Measurements from ENCODE around the gene TRAK1.

The TRAK1 gene

DNA sequence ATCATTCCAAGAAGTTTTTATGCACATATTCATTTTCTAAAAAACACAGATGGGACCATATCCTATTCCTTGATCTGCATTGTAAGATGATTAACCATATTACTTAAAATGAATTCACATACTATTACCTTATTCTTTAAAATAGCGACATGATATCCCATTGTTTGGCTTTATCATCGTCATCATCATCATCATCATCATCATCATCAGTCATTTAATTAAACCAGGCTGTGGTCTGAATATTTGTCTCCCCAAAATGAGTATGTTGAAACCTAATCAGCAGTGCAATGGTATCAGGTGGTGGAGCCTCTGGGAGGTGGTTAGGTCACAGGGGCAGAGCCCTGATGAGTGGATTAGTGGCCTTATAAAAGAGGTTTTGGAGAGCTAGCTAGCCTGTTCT lies 4.4 kb downstream of the TRAK1 start:
- in situ Hi-C loops (cut with HindIII; ENCODE audit: low sequenced_read_pairs): no loop called here

DNA sequence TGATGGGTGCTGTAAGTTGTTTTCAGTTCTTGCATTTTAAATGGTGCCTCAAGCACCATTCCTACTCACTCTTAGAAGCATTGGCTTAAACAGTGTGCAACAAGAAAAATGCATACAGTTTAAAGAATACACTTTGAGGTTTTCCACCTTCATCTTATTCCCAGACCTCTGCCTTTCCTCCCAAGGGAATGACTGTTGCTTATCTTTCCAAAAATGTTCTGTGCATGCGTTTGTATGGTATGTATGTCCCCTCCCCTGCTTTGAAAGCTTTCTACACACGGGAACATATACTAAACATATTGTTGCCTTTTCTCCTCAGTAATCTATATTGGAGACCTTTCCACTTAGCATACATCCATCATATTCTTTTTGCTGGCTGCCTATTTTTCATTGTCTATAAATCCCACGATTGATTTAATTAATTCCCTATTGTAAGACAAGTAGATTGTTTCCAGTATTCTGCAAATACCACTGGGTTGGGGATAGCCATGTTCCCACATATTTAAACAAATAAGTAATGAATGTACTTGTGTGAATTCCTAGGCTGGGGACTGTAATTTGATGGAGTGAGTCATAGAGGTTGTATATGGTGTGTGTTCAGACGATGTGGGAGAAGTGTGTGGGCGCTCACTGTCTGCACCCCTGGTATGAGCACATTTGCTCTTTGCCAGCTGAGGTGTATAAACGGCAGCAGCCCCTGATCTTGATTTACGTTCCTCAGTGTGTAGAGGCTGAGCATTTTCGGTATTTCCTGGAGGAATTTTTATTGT lies 5.8 kb downstream of the TRAK1 start:
- in situ Hi-C loops (cut with HindIII; ENCODE audit: low sequenced_read_pairs): no loop called here

DNA sequence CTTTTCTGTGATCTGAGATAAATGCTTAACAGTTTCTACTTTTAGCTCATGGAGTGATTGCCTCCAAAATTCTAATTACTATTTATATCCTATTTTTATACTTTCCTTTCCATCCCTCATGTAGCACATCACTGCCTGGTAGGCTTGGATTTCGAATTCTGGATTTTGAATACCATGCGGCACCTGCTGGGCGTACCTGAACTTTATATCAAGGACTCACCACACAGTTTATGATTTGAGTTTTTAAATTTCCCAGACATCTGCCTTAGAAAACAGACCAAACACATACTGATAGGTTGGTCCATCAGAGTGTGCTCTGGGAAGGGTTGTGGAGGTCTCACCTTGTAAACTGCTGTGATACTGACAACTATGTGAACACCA lies 6.4 kb downstream of the TRAK1 start:
- in situ Hi-C loops (cut with HindIII; ENCODE audit: low sequenced_read_pairs): no loop called here

DNA sequence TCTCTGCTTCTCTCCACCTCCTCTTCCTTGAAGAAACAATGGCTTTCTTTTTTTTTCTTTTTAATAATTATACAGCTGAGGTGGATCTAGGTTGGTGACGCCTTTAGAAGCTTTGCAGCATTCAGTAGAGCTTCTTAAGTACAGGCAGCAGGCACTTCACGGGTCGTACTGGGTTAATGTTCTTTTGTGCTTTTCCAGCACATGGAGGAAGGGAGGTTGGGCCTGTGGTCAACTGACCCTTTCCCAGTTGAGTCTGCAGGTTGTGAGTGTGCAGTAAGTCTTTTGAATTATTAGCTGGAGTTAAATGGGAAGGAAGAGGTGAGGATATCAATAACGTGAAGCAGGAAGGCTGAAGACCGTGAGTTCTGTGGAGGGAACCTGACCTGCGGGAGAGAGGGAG lies 7.0 kb downstream of the TRAK1 start:
- in situ Hi-C loops (cut with HindIII; ENCODE audit: low sequenced_read_pairs): no loop called here

DNA sequence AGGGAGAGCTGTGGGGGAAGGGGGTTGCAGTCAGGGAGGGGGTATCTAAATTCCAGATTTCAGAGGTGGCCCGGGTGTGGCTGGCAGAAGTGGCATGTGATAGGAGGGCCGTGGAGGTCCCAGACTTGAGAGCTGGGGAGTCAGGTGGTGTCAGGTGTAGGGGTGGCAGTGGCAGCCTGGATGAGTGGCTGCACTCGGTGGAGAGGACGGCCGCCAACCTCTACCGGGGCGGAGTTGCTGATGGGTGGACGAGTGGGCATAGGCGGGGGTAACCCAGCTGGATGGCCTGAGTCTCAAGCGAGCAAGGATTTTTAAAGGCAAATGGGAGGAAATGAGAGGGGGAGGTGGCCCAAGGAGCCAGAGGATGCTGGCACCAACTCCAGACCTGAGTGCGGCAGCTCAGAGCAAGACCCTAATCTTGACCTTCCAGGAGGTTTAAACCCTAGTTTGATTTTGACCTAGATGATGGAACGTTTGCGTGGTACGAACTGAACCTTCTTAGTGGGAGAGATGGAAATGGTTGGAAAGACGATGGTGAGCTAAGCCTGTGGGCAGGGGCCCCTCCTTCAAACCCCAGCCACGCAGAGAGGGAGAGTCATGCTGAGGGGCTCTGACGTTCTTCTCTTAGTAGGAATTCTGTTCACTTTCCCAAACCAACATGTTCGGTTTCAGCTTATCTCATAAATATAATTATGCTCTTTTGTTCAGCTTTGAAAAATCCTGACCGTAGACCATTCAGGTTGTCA lies 8.0 kb downstream of the TRAK1 start:
- in situ Hi-C loops (cut with HindIII; ENCODE audit: low sequenced_read_pairs): no loop called here

DNA sequence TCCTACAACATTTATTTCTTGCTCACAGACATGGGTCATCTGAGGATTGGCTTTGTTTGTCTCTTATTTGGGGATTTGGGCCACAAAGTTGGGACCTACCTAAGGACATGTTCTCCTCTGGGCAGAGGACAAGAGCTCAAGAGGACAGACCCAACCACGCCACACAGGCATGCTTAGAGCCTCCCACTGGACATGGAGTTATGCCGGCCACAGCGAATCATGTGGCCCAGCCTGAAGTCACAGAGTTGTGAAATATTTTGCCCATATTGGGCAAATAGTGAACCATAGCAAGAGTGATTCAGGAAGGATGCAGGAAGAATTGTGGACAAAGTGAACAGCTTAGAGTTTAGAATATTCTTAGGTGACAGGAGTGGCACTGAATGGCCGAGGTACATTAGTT lies 9.9 kb downstream of the TRAK1 start:
- in situ Hi-C loops (cut with HindIII; ENCODE audit: low sequenced_read_pairs): loop anchor here (25.0 kb wide), 1 partner anchor 214 kb away; no protein-coding TSS in a partner anchor

DNA sequence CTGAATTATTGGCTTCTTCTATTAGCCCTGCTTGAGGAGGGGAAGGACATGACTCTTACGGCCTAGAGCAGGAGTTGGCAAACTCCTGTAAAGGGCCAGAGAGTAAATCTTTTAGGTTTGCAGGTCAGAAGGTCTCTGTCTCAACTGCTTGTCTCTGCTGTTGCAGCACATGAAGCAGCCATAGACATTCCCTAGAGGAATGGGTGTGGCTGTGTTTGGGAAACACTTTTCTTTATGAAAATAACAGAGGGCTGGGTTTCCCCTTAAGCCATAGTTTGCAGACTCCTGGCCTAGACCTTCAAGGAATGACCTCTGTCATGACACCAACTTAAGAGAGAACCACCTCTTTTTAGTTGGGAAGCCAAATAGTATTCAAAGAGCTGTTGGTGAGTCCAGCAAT lies 10.3 kb downstream of the TRAK1 start:
- in situ Hi-C loops (cut with HindIII; ENCODE audit: low sequenced_read_pairs): loop anchor here (25.0 kb wide), 1 partner anchor 214 kb away; no protein-coding TSS in a partner anchor

DNA sequence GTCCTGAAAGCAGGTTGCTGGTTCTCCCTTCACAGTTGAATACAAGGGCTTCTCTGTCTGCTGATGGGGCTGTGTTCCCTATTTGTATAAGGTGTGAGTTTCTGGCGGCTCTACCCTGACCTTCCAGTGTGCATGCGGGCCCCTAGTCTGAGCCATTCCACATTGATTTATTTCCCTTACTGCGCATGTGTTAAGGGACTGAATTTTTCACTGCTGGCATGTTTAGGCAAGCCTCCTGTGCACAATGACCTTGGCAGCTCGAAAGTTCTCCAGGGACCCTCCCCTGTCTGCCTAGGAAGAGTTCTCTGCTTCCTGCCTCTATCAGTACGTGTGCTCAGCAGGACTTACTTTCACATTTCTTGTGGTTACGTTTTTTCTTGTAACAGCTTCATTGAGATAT lies 11.4 kb downstream of the TRAK1 start:
- in situ Hi-C loops (cut with HindIII; ENCODE audit: low sequenced_read_pairs): loop anchor here (25.0 kb wide), 1 partner anchor 215 kb away; no protein-coding TSS in a partner anchor

DNA sequence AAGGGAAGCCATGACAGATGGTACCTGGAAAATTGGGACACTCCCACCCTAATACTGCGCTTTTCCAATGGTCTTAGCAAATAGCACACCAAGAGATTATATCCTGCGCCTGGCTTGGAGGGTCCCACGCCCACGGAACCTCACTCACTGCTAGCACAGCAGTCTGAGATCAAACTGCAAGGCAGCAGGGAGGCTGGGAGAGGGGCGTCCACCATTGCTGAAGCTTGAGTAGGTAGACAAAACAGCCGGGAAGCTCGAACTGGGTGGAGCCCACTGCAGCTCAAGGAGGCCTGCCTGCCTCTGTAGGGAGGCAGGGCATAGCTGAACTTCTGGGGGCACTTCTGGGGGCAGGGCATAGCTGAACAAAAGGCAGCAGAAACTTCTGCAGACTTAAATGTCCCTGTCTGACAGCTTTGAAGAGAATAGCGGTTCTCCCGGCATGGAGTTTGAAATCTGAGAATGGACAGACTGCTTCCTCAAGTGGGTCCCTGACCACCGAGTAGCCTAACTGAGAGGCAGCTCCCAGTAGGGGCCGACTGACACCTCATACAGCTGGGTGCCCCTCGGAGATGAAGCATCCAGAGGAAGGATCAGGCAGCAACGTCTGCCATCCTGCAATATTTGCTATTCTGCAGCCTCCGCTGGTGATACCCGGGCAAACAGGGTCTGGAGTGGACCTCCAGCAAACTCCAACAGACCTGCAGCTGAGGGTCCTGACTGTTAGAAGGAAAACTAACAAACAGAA lies 12.9 kb downstream of the TRAK1 start:
- in situ Hi-C loops (cut with HindIII; ENCODE audit: low sequenced_read_pairs): loop anchor here (25.0 kb wide), 1 partner anchor 217 kb away; no protein-coding TSS in a partner anchor

DNA sequence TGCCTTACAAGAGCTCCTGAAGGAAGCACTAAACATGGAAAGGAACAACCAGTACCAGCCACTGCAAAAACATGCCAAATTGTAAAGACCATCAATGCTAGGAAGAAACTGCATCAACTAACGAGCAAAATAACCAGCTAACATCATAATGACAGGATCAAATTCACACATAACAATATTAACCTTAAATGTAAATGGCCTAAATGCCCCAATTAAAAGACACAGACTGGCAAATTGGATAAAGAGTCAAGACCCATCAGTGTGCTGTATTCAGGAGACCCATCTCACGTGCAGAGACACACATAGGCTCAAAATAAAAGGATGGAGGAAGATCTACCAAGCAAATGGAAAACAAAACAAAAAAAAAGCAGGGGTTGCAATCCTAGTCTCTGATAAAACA lies 14.8 kb downstream of the TRAK1 start:
- in situ Hi-C loops (cut with HindIII; ENCODE audit: low sequenced_read_pairs): loop anchor here (25.0 kb wide), 1 partner anchor 219 kb away; no protein-coding TSS in a partner anchor

DNA sequence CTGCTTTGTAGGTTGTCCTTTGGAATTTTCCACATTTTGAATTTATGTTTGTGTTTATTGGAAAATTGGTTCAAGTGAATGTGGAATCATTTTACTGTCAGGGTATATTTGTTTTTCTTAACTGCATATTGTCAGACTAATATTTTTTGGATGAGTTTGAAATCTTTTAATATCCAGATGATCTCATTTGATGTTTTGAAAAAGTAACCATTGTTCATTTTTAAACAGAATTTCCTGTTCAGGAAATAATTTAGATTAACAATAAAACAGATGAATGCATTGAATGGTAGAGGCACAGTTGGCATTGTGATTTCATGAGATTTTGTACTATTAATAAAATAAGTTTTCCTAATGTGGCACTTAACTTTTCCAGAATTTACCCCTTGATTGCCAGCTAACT lies 15.5 kb downstream of the TRAK1 start:
- in situ Hi-C loops (cut with HindIII; ENCODE audit: low sequenced_read_pairs): loop anchor here (25.0 kb wide), 1 partner anchor 219 kb away; no protein-coding TSS in a partner anchor

DNA sequence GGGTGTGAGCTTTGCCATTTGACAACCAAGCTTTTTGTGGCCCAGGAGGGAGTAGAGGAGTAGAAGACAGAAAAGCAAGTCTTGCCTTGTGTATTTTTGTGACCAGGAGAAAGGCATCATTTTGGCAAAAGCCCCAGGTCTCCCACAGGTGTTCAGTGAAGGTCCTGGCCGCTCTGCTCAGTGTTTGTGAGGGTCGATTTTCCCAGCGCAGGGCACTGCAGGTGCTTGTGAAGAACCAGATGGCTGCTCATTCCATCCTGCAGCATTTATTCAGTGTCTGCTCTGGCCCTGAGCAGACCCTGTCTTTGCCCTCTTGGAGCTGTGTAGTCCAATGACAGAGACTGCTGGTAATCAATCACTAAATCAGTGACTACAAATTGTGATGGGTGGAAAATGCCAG lies 19.5 kb downstream of the TRAK1 start:
- in situ Hi-C loops (cut with HindIII; ENCODE audit: low sequenced_read_pairs): loop anchor here (25.0 kb wide), 1 partner anchor 223 kb away; no protein-coding TSS in a partner anchor

DNA sequence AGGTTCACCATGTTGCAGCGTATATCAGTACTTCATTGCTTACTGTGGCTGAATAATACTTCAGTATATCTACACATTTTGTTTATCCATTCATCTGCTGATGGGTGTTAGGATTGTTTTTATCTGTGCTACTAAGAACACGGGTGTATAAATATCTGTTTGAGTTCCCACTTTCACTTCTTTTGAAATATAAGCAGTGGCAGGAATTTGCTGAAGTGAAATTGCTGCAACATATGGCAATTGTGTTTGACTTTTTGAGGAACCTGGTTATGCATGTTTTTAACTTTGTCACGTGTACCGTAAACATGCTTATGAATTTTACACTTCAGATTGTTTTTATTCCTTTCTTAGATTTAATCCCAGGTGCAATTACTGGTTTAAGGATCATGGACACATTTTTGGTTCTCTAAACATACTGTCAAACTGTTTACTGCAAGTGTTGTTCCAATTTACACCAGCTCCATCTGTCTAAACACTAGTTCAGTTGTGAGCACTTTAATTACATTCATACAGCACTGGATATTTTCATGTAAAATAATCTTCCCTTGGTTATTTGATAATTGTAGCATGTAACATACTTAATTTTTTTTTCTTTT lies 23.1 kb downstream of the TRAK1 start:
- in situ Hi-C loops (cut with HindIII; ENCODE audit: low sequenced_read_pairs): loop anchor here (25.0 kb wide), 1 partner anchor 227 kb away; no protein-coding TSS in a partner anchor

DNA sequence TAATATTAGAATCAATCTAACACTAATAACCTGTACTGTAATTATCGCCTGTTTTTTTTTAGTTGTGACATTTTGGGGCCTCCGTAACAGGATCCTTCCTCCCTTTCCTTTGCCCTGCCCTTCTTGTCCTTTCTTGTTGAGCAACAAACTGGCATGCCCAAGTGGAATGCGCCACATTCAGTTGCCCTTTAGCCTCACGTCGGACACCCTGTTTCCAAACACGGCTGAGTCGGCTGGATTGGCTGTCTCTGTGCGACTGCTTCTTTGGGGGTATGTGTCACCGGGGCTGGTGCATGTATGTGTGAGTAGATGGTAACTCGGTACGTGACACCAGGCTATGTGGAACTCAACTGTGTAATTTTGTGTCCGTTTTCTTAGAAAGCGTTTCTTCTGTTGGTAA lies 24.1 kb downstream of the TRAK1 start:
- in situ Hi-C loops (cut with HindIII; ENCODE audit: low sequenced_read_pairs): loop anchor here (25.0 kb wide), 1 partner anchor 228 kb away; no protein-coding TSS in a partner anchor

DNA sequence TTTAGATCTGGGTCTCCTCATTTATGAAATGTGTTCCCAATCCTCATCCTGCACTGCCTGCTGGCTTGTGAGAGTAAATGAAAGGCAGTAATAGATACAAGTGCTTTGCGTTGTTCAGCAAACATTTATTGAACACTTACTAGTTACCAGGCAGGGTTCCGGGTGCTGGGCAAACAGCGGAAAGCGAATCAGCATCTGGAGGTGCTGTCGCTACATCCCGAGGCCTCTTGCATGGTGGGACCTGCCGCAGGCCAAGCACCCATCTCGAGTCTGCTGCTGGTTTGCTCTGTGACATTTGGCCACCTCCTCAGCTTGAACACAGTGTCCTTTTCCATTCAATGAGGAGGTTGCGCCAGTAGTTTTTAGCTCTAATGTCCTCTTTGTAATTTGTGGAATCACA lies 24.8 kb downstream of the TRAK1 start:
- in situ Hi-C loops (cut with HindIII; ENCODE audit: low sequenced_read_pairs): loop anchor here (25.0 kb wide), 1 partner anchor 229 kb away; no protein-coding TSS in a partner anchor

DNA sequence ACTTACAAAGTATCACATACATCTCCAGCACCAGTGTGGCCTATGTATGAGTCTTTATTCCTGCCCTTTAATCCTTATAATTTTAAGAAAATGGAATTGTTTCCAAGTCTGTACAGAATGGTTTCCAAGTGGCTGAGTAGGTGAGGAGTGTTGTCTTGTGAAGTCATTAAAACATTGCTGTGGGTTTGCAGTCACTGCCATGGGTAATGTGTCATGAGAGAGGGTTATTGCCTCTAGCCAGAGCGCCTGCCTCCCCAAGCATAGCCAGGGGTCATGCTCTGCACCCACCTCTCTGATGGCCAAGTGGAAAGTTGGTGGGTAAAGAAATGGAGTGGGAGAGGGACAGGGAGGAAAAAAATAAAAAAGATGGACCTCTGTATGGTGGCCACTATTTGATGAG lies 25.3 kb downstream of the TRAK1 start:
- in situ Hi-C loops (cut with HindIII; ENCODE audit: low sequenced_read_pairs): loop anchor here (25.0 kb wide), 1 partner anchor 229 kb away; no protein-coding TSS in a partner anchor

DNA sequence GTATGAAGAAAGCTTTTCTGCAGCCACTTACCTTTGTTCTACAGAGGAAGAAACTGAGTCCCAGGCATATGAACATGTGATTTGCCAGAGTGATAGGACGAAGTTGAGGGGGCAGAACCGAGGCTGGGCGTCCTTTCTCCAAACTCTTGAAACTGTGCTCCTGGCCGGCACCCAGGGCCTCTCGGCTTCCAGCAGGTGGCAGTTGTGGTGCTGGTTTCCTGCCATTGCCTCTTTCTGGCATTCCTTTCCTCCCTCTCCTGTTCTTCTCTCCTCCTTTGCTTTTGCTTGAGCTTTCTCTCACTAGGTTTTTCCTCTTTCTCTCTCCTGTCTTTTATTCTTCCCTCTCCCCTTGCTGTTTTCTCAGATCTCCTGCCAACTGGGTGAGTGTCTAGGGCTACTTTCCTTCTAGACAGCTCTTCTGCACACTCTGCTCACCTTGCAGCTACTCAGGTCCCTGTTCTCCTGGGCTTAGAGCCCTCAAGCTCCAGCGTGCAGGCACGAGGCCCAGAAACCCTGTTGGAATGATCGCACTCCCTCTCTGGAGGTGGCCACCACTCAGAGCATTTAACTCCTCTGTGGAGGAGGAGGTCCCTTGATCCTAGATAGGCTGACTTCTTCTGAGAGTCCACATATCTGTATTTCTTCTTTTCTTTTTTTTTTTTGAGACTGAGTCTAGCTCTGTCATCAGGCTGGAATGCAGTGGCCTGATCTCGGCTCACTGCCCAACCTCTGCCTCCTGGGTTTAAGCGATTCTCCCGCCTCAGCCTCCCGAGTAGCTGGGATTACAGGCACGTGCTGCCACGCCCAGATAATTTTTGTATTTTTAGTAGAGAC lies 26.2 kb downstream of the TRAK1 start:
- in situ Hi-C loops (cut with HindIII; ENCODE audit: low sequenced_read_pairs): loop anchor here (25.0 kb wide), 1 partner anchor 230 kb away; no protein-coding TSS in a partner anchor

DNA sequence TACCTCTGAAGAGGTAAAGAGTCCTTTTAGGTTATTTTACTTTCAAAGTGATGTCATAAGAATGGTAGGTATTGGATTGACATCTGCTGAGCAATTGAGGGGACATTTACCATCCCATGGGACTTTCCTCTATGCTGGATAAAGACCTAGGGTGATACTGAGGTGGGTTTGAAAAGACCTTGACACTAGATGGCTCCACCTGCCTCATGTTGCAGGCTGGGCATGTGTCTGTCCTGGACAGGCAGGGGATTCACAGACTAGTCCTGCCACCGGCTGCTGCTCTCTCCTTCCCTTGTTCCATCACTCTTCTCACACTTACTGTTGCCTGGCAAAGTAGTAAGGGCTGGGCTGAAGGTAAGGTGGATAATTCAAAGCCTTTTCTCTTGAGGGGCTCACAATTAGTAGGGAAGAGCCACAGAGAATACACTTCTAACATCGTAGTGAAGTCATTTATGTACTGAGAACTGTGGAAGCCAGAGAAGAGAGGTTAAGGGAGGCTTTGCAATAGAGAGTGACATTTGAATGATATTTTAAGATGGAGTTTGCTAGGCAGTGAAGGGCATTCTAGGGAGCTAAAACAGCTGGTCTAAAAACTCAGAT lies 27.7 kb downstream of the TRAK1 start:
- in situ Hi-C loops (cut with HindIII; ENCODE audit: low sequenced_read_pairs): loop anchor here (25.0 kb wide), 1 partner anchor 232 kb away; no protein-coding TSS in a partner anchor
